ENCODE measurements around the gene TOP3A.

DNA sequence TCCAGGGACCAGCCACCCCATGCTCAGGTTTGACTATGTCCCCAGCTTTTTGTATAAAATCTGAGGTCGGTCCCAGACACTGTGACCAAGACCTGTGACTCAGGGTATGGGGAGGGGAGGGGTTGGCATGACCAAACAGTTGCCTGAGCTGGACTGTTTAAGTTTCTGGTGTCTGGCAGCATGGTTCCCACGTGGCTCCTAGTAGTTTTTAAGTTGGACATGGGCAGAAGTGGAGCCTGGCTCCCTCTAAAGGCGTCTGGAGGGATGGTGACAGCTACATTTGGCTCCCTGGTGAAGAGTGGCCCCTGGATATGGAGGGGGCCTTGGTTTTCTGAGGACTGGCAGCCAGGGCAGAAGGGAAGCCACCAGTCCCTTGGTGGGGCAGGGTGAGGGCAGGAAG lies 8.2 kb upstream of the TOP3A start:
- TF ChIP-seq, protein P1, sequence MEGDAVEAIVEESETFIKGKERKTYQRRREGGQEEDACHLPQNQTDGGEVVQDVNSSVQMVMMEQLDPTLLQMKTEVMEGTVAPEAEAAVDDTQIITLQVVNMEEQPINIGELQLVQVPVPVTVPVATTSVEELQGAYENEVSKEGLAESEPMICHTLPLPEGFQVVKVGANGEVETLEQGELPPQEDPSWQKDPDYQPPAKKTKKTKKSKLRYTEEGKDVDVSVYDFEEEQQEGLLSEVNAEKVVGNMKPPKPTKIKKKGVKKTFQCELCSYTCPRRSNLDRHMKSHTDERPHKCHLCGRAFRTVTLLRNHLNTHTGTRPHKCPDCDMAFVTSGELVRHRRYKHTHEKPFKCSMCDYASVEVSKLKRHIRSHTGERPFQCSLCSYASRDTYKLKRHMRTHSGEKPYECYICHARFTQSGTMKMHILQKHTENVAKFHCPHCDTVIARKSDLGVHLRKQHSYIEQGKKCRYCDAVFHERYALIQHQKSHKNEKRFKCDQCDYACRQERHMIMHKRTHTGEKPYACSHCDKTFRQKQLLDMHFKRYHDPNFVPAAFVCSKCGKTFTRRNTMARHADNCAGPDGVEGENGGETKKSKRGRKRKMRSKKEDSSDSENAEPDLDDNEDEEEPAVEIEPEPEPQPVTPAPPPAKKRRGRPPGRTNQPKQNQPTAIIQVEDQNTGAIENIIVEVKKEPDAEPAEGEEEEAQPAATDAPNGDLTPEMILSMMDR (IDR thresholded peaks at IDR 0.05): no peak
- no peak for TF ChIP-seq POLR2A (IDR thresholded peaks at IDR 0.05)
